Upper lobe of left lung (tissue), 6 donors: ENCODE data around the gene FAF1. TPM values are rescaled to one million over a fixed set of nuclear protein-coding genes. Genes with fewer than 3 reads are reported as not detected.
A peak's percentile ranks its signal among the peaks of the same experiment; 100 is the strongest.
"Not testable (repeated sequence)": the region's sequence is repeated elsewhere in the genome, so short reads cannot be mapped to it uniquely, and the experiment has no call there.

Experiments used
- ATAC-seq, 2 donors: fragments of 200-7000 bp; cut with Tn5 transposase; one replicate each; pipeline ENCODE4 v1.9.1; 2022; ENCODE audit warnings: mild to moderate bottlenecking in 2 of 2, moderate library complexity in 2 of 2; ENCODE audit not compliant: low FRiP score in 2 of 2
- DNase-seq, 2 donors: peaks; one replicate each; pipeline ENCODE4 v3.0.0-alpha.2; 2019 to 2020
- H3K27ac ChIP-seq, 4 donors: fragments of 200-600 bp; sonication (generic); one replicate each; pipeline ENCODE4 v1.5.1; 2016 to 2019
- H3K27me3 ChIP-seq, 4 donors: fragments of 200-600 bp; sonication (generic); one replicate each; pipeline ENCODE4 v1.5.1; 2017 to 2019
- H3K36me3 ChIP-seq, 4 donors: fragments of 200-600 bp; sonication (generic); one replicate each; pipeline ENCODE4 v1.5.1; 2016 to 2019
- H3K4me1 ChIP-seq, 4 donors: fragments of 200-600 bp; sonication (generic); one replicate each; pipeline ENCODE4 v1.5.1; 2018 to 2019
- H3K4me3 ChIP-seq, 4 donors: fragments of 200-600 bp; sonication (generic); one replicate each; pipeline ENCODE4 v1.5.1; 2017 to 2019; ENCODE audit warnings: mild to moderate bottlenecking in 2 of 4, moderate library complexity in 1 of 4
- H3K9me3 ChIP-seq, 4 donors: fragments of 200-600 bp; sonication (generic); one replicate each; pipeline ENCODE4 v1.5.1; 2018 to 2019
- EP300 ChIP-seq, 4 donors: sonication (generic); formaldehyde crosslinking; IDR thresholded peaks; one replicate each; pipeline ENCODE4 v1.5.1; 2017; ENCODE audit warnings: antibody characterized with exemption in 4 of 4, control low read depth in 2 of 4
- POLR2A ChIP-seq, 4 donors: fragments of 450-650 bp; IDR thresholded peaks; one replicate each; pipeline ENCODE4 v1.5.1; 2016 to 2017; ENCODE audit warnings: antibody characterized with exemption in 4 of 4, mild to moderate bottlenecking in 2 of 4
- POLR2AphosphoS5 ChIP-seq, 2 donors: sonication (generic); formaldehyde crosslinking; IDR thresholded peaks; one replicate each; pipeline ENCODE4 v1.5.1; 2017; ENCODE audit warnings: antibody characterized with exemption in 2 of 2
- WGBS, 2 donors: methylation state at CpG; one replicate each; pipeline ENCODE4 v1.1.5; 2017 to 2018; 5-methylcytosine and 5-hydroxymethylcytosine counted together
- total RNA-seq, 6 donors: library from RNA; depleted of rRNA in 4 of 6; stranded (reverse); fragments of >200 nt in 4 of 6; gene quantifications; one replicate each; pipeline versions ENCODE4 v1.1.0 to v1.2.1, GENCODE V29; 2016 to 2021
- TF ChIP-seq, protein P1 (sequence below), 6 experiments: fragments of 450-650 bp in 4 of 6; fragments of 200-600 bp in 2 of 6; sonication (generic) in 2 of 6; IDR thresholded peaks; one replicate each; pipeline ENCODE4 v1.5.1; 2016 to 2019; ENCODE audit warnings: antibody characterized with exemption in 6 of 6
- donor health status: DM: no; HTN: no; CAD: no; lungs with moderate emphysema.
- donor health status: DM: no; HTN: yes; CAD: no; lungs with severe emphysema.

FAF1 gene
- total RNA-seq, 6 donors from 2014 or later = 30.2 to 52.3 (median 35.0) TPM

DNA sequence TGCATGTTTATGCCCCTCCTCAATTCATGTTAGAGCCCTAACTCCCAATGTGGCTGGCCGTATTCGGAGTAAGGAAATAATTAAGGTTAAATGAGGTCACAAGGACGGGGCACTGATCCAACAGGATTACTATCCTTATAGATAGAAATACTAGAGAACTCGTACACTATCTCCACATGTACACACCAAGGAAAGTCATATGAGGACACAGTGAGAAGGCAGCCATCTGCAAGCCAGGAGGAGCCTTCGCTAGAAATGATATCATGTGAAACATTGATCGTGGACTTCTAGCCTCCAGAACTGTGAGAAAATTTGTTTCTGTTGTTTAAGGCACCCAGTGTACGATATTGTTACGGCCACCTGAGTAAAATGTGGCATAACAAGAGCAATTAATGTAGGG lies 79.7 kb downstream of the FAF1 start:
- Histone ChIP-seq H3K36me3 (no peaks in the 10 kb centered on the region), H3K27ac (no peak overlapping the region), H3K27me3 (no peaks in the 10 kb centered on the region), H3K9me3 (no peaks in the 10 kb centered on the region), H3K4me1 (no peaks in the 10 kb centered on the region), H3K4me3 (no peak overlapping the region)
- WGBS, 2 donors = 79 to 85% methylated on average over 8 of the region's 8 CpGs
- TF ChIP-seq POLR2A (IDR thresholded peaks at IDR 0.05) = no peak
- DNase-seq = no peak
- ATAC-seq = no peak

DNA sequence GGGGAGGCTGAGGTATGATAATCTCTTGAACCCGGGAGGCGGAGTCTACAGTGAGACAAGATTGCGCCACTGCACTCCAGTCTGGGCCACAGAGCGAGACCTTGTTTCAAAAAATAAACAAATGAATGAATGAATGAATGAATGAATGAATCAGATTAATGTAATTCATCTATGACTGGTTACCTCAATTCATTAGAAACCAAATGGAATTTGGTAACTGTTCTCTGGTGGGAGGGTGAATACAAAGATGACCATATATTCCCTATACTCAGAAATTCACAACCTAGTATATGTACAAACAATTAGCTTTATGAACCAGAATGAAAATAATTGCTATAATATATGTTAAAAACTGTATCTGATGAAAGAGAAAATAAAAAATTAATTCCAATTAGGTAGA lies 80.9 kb downstream of the FAF1 start:
- no peaks in the 10 kb centered on the region for H3K9me3 ChIP-seq
- no peak overlapping the region for H3K4me3 ChIP-seq
- WGBS, 2 donors = 100% methylated on average over 4 of the region's 4 CpGs
- H3K4me1 ChIP-seq = no peaks in the 10 kb centered on the region
- DNase-seq (no peak), ATAC-seq (no peak)
- no peaks in the 10 kb centered on the region for H3K36me3 ChIP-seq
- TF ChIP-seq POLR2A (IDR thresholded peaks at IDR 0.05) (no peak), POLR2AphosphoS5 (IDR thresholded peaks at IDR 0.05) (no peak), EP300 (IDR thresholded peaks at IDR 0.05) (no peak)
- TF ChIP-seq, protein P1, sequence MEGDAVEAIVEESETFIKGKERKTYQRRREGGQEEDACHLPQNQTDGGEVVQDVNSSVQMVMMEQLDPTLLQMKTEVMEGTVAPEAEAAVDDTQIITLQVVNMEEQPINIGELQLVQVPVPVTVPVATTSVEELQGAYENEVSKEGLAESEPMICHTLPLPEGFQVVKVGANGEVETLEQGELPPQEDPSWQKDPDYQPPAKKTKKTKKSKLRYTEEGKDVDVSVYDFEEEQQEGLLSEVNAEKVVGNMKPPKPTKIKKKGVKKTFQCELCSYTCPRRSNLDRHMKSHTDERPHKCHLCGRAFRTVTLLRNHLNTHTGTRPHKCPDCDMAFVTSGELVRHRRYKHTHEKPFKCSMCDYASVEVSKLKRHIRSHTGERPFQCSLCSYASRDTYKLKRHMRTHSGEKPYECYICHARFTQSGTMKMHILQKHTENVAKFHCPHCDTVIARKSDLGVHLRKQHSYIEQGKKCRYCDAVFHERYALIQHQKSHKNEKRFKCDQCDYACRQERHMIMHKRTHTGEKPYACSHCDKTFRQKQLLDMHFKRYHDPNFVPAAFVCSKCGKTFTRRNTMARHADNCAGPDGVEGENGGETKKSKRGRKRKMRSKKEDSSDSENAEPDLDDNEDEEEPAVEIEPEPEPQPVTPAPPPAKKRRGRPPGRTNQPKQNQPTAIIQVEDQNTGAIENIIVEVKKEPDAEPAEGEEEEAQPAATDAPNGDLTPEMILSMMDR (IDR thresholded peaks at IDR 0.05) = no peak
- no peak overlapping the region for H3K27ac ChIP-seq
- no peaks in the 10 kb centered on the region for H3K27me3 ChIP-seq

DNA sequence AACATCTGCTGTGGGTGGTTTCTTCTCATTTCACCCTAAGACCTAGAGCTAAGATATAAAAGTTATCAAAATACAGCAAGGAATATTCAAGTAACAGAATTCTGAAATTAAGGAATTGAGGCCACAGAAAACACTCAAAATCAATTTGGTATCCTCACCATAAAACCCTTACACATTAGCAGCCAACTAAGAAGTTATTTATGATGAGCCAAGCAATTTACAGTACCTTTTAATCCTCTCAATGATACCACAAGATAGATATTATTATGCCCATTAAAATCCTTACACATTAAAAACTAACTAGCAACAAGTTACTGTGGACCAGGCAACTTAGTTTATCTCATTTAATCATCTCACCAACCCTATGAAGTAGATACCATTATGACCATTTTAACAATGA lies 81.6 kb downstream of the FAF1 start:
- DNase-seq = no peak

DNA sequence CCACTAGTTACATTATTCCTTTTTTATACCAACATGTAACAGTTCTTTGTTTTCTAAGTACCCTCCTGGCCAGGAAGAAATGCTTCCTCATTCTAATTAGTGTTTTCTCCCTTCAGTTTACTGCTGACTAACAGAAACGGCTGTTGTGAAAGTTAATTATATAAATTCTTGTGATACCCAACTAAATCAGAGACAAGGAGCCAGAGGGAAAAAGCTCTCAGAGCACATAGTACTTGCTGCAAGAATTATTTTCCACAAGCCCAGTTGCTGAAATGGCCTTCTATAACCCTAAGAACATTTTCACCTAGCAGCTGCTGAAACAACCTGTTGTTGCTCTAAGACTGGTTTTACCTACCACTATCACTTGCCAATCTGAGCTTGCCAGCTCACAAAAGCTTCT lies 82.4 kb downstream of the FAF1 start:
- no peaks in the 10 kb centered on the region for H3K9me3 ChIP-seq
- no peak for TF ChIP-seq POLR2A (IDR thresholded peaks at IDR 0.05)
- TF ChIP-seq, protein P1 (IDR thresholded peaks at IDR 0.05) = no peak
- TF ChIP-seq EP300 (IDR thresholded peaks at IDR 0.05) = no peak
- TF ChIP-seq POLR2AphosphoS5 (IDR thresholded peaks at IDR 0.05) = no peak
- WGBS, 2 donors = 37 to 56% methylated on average over 1 of the region's 1 CpG
- no peaks in the 10 kb centered on the region for H3K36me3 ChIP-seq
- H3K4me1 ChIP-seq = no peaks in the 10 kb centered on the region
- no peak for ATAC-seq
- H3K27me3 ChIP-seq = no peaks in the 10 kb centered on the region
- H3K4me3 ChIP-seq = no peak overlapping the region
- no peak for DNase-seq
- H3K27ac ChIP-seq = no peak overlapping the region

More for the DNA sequence above, 81.6 kb downstream of the FAF1 start:
- no peaks in the 10 kb centered on the region for H3K4me1 ChIP-seq
- H3K27ac ChIP-seq = no peak overlapping the region
- no peaks in the 10 kb centered on the region for H3K36me3 ChIP-seq
- H3K9me3 ChIP-seq = no peaks in the 10 kb centered on the region
- no peaks in the 10 kb centered on the region for H3K27me3 ChIP-seq
- no peak overlapping the region for H3K4me3 ChIP-seq
- no peak for ATAC-seq
- TF ChIP-seq, protein P1 (IDR thresholded peaks at IDR 0.05) = no peak
- TF ChIP-seq POLR2AphosphoS5 (IDR thresholded peaks at IDR 0.05) = no peak
- TF ChIP-seq POLR2A (IDR thresholded peaks at IDR 0.05) = no peak
- no peak for TF ChIP-seq EP300 (IDR thresholded peaks at IDR 0.05)

DNA sequence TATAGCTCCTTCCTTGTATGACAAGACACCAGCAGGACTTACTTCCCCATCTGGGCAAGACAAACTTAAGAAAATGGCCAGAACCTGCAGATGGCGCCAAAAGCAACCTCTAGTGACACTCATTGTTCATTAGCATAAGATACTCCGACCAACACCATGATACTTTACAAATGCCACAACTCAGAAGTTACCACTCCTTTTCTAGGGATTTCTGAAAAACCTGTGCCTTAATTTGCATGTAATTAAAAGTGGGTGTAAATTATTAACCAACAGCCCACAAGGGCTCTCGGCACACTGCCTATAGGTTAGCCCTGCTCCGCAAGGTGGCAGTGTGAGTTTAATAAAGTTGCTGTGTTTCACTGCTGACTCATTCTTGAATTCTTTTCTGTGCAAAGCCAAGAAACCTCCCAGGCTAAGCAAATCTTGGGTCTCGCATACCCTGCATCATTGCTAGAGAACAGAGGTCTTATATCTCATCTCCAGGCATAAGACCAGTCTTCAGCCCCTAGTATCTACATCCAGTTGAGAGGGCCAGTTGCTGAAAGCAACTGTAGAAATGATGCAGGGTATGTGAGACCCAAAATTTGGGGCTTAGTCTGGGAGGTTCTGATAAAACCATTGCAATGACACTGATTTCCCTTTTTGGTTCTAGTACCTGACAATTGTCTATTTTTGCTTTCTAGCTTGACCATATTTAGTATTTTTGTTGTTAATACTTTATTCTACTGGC lies 86.4 kb downstream of the FAF1 start:
- Histone ChIP-seq H3K27me3 (no peaks in the 10 kb centered on the region), H3K4me3 (peak overlapping the region in 1 of 4 donors; percentile 15), H3K4me1 (no peaks in the 10 kb centered on the region), H3K27ac (no peak overlapping the region), H3K9me3 (no peaks in the 10 kb centered on the region), H3K36me3 (no peaks in the 10 kb centered on the region)
- 79 to 83% methylated on average over 5 of the region's 5 CpGs for WGBS, 2 donors
- peak in 1 of 2 donors; percentile 38 for DNase-seq
- ATAC-seq = peak in 1 of 2 donors; percentile 80
- no peak for TF ChIP-seq POLR2A (IDR thresholded peaks at IDR 0.05)
- TF ChIP-seq POLR2AphosphoS5 (IDR thresholded peaks at IDR 0.05) = no peak
- TF ChIP-seq EP300 (IDR thresholded peaks at IDR 0.05) = no peak
- TF ChIP-seq, protein P1 (IDR thresholded peaks at IDR 0.05) = peak in 5 of 6 experiments; percentile 29 to 46 (median 38)

DNA sequence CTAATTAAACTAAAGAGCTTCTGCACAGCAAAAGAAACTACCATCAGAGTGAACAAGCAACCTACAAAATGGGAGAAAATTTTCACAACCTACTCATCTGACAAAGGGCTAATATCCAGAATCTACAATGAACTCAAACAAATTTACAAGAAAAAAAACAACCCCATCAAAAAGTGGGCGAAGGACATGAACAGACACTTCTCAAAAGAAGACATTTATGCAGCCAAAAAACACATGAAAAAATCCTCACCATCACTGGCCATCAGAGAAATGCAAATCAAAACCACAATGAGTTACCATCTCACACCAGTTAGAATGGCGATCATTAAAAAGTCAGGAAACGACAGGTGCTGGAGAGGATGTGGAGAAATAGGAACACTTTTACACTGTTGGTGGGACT lies 95.2 kb downstream of the FAF1 start:
- not testable (repeated sequence) for DNase-seq, H3K4me3 ChIP-seq, H3K27me3 ChIP-seq, H3K27ac ChIP-seq, H3K4me1 ChIP-seq, H3K36me3 ChIP-seq, ATAC-seq, H3K9me3 ChIP-seq
- 90 to 100% methylated on average over 2 to 3 of the region's 3 CpGs for WGBS, 2 donors
